MM.1S (cell line): ENCODE data around the gene MOB2.

Source experiments
- CTCF ChIP-seq: fragments of 300-600 bp; sonication (generic); IDR thresholded peaks from 2 replicates; pipeline ENCODE4 v1.5.1; 2016; ENCODE audit warnings: antibody characterized with exemption, low read length, mixed read lengths
- EZH2phosphoT487 ChIP-seq: fragments of 300-600 bp; sonication (generic); IDR thresholded peaks from 2 replicates; pipeline ENCODE4 v1.6.1; 2018; ENCODE audit warnings: antibody characterized with exemption, low read length

GRCh38 chr11:1506981-1507380, 20.4 kb upstream of the MOB2 start:
- TF ChIP-seq CTCF: no peak
- no peak for TF ChIP-seq EZH2phosphoT487
